Measurements from ENCODE around the gene MPG.
"Not testable (repeated sequence)": the region's sequence is repeated elsewhere in the genome, so short reads cannot be mapped to it uniquely, and the experiment has no call there.

Gene MPG

DNA sequence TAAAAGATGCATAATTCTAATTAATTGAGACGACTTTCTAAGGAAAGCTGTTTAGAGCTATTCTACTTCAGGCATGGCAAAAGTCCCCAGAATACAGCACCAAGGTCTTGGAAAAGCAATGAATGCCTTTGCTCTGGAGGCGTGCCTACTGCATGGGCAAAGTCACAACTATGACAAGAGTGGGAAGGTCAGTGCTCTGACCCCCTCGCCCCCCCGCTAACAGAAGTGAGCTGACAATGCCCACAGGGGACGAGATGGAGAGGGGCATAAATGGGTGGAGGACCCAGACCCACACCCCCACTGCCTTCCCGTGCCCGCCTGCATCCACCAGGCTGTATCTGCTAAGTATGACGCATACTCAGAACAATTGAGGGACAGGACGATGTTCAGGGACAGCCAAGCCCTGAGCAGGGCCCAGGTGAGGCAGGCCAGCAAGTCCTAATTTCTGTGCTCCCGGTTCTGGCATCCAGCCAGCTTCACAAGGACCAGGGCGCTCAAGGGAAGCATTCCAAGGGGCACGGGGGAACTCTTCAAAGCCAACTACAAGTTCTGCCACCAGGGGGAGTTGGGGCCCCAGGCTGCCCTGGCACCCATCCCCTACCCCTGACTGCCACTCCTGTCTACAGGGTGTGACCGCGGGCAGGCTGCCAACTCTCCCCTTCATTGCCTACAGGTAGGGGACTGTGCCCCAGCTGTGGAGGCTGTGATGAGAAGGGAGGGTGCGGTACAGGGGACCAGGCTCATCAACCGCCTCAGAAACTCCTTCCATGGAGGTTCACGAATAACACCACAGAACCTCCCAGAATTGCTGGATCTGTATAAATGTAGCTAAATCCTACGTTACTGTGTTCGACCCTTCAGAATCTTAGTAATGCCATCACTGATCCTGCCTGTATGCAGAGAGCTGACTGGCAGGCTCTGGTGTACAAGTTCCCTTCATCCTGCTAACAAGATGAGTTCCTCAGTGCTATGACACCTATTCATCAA, 39.6 kb downstream of the MPG start:
- TF ChIP-seq, protein P1, sequence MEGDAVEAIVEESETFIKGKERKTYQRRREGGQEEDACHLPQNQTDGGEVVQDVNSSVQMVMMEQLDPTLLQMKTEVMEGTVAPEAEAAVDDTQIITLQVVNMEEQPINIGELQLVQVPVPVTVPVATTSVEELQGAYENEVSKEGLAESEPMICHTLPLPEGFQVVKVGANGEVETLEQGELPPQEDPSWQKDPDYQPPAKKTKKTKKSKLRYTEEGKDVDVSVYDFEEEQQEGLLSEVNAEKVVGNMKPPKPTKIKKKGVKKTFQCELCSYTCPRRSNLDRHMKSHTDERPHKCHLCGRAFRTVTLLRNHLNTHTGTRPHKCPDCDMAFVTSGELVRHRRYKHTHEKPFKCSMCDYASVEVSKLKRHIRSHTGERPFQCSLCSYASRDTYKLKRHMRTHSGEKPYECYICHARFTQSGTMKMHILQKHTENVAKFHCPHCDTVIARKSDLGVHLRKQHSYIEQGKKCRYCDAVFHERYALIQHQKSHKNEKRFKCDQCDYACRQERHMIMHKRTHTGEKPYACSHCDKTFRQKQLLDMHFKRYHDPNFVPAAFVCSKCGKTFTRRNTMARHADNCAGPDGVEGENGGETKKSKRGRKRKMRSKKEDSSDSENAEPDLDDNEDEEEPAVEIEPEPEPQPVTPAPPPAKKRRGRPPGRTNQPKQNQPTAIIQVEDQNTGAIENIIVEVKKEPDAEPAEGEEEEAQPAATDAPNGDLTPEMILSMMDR (IDR thresholded peaks at IDR 0.05; ENCODE audit: low read depth, low read length, missing control alignments): peak; percentile 80
- no peak overlapping the region for H3K4me3 ChIP-seq (replicated peaks; ENCODE audit: low read depth, low read length)
- DNase-seq (ENCODE audit: extremely low read depth, low read depth): no peak

DNA sequence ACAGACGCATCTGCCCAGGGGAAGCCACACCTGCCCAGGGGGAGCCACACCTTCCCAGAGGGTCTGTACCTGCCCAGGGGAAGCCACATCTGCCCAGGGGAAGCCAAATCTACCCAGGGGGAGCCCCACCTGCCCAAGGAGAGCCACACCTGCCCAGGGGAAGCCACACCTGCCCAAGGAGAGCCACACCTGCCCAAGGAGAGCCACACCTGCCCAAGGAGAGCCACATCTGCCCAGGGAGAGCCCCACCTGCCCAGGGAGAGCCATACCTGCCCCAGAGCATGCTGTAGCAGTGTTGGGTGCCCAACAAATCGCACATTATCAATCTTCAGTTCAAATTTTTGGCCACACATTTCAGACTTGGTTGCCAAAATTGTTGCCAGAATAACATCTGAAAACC, 40.8 kb downstream of the MPG start:
- H3K4me3 ChIP-seq (replicated peaks; ENCODE audit: low read depth, low read length): no peak overlapping the region

DNA sequence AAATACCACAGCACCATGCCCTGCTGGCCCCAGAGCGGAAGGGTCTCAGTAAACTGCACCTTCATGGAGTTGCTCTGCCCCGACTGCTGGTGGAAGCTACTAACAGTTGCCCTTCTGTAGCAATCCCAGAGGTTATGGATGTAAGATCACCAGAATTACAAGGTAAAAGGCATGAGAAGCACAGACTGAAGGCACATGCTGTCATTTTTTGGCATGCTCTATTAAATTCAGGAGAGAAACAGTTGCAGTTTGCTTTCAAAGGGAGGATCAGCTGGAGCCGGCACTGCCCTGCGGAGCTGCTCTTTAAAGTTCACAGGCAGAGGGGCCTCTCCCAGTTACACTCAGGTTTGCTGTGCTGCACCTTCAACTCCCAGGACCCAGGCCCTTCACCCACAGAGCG, 41.3 kb downstream of the MPG start:
- no peak for DNase-seq (ENCODE audit: extremely low read depth, low read depth)
- no peak overlapping the region for H3K4me3 ChIP-seq (replicated peaks; ENCODE audit: low read depth, low read length)
- TF ChIP-seq, protein P1 (IDR thresholded peaks at IDR 0.05; ENCODE audit: low read depth, low read length, missing control alignments): no peak

More for the DNA sequence above, 40.8 kb downstream of the MPG start:
- no peak for DNase-seq (ENCODE audit: extremely low read depth, low read depth)
- TF ChIP-seq, protein P1 (IDR thresholded peaks at IDR 0.05; ENCODE audit: low read depth, low read length, missing control alignments): no peak

DNA sequence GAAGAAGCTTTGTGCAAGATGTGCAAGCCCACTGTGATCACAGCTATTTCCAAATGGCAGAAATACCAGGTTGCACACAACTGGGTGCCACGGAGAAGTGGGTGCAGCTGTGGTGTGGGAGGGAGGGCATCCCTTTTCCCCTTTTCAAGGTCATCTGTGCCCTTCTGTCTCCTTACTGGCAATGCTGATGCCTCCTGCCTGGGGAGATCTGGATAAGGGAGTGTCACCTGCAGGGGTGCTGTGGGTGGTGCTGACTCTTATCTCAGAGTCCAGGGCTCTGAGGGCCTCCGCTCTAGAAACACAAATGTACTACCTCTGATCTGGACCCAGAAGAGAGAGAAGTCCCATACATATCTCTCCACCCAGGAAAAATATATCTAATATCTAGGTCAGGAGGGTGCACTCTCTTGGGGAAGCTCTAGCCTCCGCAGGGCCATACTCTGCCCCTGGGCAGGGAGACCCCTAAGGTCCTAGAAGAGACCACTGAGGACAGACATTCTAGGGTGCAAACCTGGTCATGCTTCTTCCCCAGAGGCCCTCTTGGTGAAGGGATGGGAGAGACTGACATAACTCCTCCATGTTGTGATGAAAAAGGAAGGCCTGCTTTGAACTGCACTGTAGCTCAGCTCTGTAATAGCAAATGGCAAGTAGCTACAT, 41.9 kb downstream of the MPG start:
- no peak for DNase-seq (ENCODE audit: extremely low read depth, low read depth)
- TF ChIP-seq, protein P1 (IDR thresholded peaks at IDR 0.05; ENCODE audit: low read depth, low read length, missing control alignments): no peak
- H3K4me3 ChIP-seq (replicated peaks; ENCODE audit: low read depth, low read length): no peak overlapping the region

DNA sequence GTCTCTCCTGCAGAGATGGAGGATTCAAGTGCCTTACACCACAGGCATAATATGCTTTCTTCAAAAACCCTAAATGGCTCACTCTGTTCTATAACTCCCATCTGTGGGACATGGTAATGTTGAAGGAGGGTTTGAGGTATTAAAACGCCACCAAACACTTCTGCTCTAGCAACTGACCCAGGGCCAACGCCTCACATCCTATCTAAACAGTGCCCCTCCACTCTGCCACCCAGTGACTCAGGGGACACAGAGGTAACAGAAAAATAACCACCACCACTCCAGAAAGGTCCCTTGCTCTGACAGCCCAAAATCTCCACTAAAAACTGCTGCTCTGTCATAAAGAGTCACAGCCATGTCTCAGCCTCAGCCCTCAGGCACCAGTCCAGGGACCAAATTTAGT, 42.7 kb downstream of the MPG start:
- no peak overlapping the region for H3K4me3 ChIP-seq (replicated peaks; ENCODE audit: low read depth, low read length)
- no peak for DNase-seq (ENCODE audit: extremely low read depth, low read depth)
- TF ChIP-seq, protein P1 (IDR thresholded peaks at IDR 0.05; ENCODE audit: low read depth, low read length, missing control alignments): no peak

DNA sequence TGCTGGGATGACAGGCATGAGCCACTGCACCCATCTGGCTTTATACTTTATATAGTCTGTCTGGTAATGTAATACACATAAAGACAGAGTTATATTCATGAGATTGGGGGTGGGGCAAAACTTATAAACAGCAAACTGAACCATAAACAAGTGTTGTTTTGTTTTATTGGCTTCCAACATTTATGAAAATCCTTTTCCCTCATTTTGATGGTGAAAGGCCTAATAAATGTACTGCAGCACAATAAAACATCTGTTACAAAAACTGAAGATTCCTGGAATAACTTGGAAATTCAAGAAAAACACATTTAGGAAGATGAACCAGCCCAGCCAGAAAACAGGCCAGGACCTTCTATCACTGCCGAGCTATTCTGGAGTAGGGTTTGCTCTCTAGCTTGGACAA, 44.3 kb downstream of the MPG start:
- TF ChIP-seq, protein P1 (IDR thresholded peaks at IDR 0.05; ENCODE audit: low read depth, low read length, missing control alignments): no peak
- no peak overlapping the region for H3K4me3 ChIP-seq (replicated peaks; ENCODE audit: low read depth, low read length)
- no peak for DNase-seq (ENCODE audit: extremely low read depth, low read depth)

DNA sequence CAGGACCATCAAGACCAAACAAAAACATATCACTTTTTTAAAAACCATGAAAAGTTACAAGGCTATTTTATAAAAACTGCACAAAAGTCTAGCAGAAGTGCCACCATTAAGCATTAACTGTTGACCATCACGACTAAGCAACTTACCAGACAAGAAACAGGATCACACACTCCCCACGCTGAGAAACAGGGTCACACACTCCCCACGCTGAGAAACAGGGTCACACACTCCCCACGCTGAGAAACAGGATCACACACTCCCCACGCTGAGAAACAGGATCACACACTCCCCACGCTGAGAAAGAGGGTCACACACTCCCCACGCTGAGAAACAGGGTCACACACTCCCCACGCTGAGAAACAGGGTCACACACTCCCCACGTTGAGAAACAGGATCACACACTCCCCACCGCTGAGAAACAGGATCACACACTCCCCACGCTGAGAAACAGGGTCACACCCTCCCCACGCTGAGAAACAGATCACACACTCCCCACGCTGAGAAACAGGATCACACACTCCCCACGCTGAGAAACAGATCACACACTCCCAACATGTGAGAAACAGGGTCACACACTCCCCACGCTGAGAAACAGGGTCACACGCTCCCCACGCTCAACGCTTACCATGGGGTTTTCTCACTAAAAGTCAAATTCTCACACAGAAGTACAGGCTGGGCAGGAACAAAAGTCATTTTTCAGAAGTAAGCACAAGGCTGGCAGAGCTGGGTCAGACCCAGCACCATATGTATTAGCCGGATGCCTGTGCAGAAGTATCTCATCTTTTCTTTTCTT, 45.7 kb downstream of the MPG start:
- not testable (repeated sequence) for H3K4me3 ChIP-seq (replicated peaks; ENCODE audit: low read depth, low read length); DNase-seq (ENCODE audit: extremely low read depth, low read depth)

All from HFF-Myc (cell line).